NCI-H1417 (cell line): ENCODE results near the gene BRD4.

ENCODE experiments used
- DNase-seq, 3 experiments: peaks; one replicate each; lab custom pipeline; 2025; lab: John Stamatoyannopoulos, UW

BRD4 gene

GRCh38 chr19:15289673-15290072 lies 42.7 kb downstream of the BRD4 start:
- DNase-seq = no peak

GRCh38 chr19:15288146-15288963 lies 44.0 kb downstream of the BRD4 start:
- peak in 2 of 3 experiments; percentile 37 to 73 for DNase-seq

- DNase-seq = no peak
Observed at GRCh38 chr19:15287496-15287895, 44.8 kb downstream of the BRD4 start.

GRCh38 chr19:15286688-15287365 lies 45.5 kb downstream of the BRD4 start:
- DNase-seq = no peak

GRCh38 chr19:15285896-15286591 lies 46.3 kb downstream of the BRD4 start:
- no peak for DNase-seq

GRCh38 chr19:15284896-15285295 lies 47.4 kb downstream of the BRD4 start:
- no peak for DNase-seq

- no peak for DNase-seq
Observed at GRCh38 chr19:15284091-15284490, 48.2 kb downstream of the BRD4 start.

GRCh38 chr19:15283141-15283883 lies 49.0 kb downstream of the BRD4 start:
- no peak for DNase-seq

- DNase-seq = peak in 2 of 3 experiments; percentile 25 to 68
Observed at GRCh38 chr19:15282311-15282705, 50.0 kb downstream of the BRD4 start.

- peak in 2 of 3 experiments; percentile 47 to 74 for DNase-seq
Observed at GRCh38 chr19:15280915-15281683, 51.2 kb downstream of the BRD4 start.

- DNase-seq = no peak
Observed at GRCh38 chr19:15280048-15280725, 52.2 kb downstream of the BRD4 start.

- no peak for DNase-seq
Observed at GRCh38 chr19:15279326-15279904, 52.9 kb downstream of the BRD4 start.

- DNase-seq = no peak
Observed at GRCh38 chr19:15276620-15277215, 55.6 kb downstream of the BRD4 start.

GRCh38 chr19:15274477-15274876 lies 57.9 kb downstream of the BRD4 start:
- no peak for DNase-seq

- DNase-seq = no peak
Observed at GRCh38 chr19:15269806-15270205, 62.5 kb downstream of the BRD4 start.

GRCh38 chr19:15268928-15269253 lies 63.4 kb downstream of the BRD4 start:
- DNase-seq = no peak

- no peak for DNase-seq
Observed at GRCh38 chr19:15268192-15268927, 64.0 kb downstream of the BRD4 start.

- no peak for DNase-seq
Observed at GRCh38 chr19:15266683-15267082, 65.7 kb downstream of the BRD4 start.

- peak in 2 of 3 experiments; percentile 8 to 51 for DNase-seq
Observed at GRCh38 chr19:15265850-15266248, 66.5 kb downstream of the BRD4 start.
